Mucosa of descending colon (tissue), 3 donors: Measurements from ENCODE around the gene EXT2. TPM values are rescaled to one million over a fixed set of nuclear protein-coding genes. Genes with fewer than 3 reads are reported as not detected.

Source experiments
- ATAC-seq: fragments of 200-7000 bp; cut with Tn5 transposase; one replicate; pipeline ENCODE4 v1.9.1; 2020; ENCODE audit warnings: mild to moderate bottlenecking, moderate library complexity
- DNase-seq, 3 donors: peaks; one replicate each; pipeline ENCODE4 v3.0.0-alpha.2; 2020
- H3K36me3 ChIP-seq: fragments of 200-600 bp; one replicate; pipeline ENCODE4 v1.8.0; 2021; ENCODE audit warnings: low read depth, mild to moderate bottlenecking
- H3K4me1 ChIP-seq: fragments of 200-600 bp; one replicate; pipeline ENCODE4 v1.8.0; 2021; ENCODE audit warnings: low read depth, mild to moderate bottlenecking
- H3K4me3 ChIP-seq: fragments of 200-600 bp; one replicate; pipeline ENCODE4 v1.8.0; 2021; ENCODE audit warnings: mild to moderate bottlenecking
- H3K9me3 ChIP-seq: fragments of 200-600 bp; one replicate; pipeline ENCODE4 v1.8.0; 2021; ENCODE audit warnings: mild to moderate bottlenecking
- CTCF ChIP-seq: fragments of 200-600 bp; IDR thresholded peaks from one replicate; pipeline ENCODE4 v1.8.0; 2022; ENCODE audit warnings: antibody characterized with exemption, mild to moderate bottlenecking
- intact Hi-C, 2 donors: fragments of 100-400 bp; cut with DNase I in 1 of 2; cut with micrococcal nuclease in 1 of 2; formaldehyde crosslinking; loops; one replicate each; pipeline versions ENCODE4 v1.11.0 to v1.11.1; 2022; cut with DNase I, micrococcal nuclease
- total RNA-seq, 3 donors: library from RNA; stranded (reverse); fragmentation: NEBNext Ultra II Directional in 2 of 3; extraction: Animal tissue kit (Norgen Biotek cat#: 25700) in 2 of 3; gene quantifications; one replicate each; pipeline versions ENCODE4 v1.2.1 to v1.2.4, GENCODE V29; 2021 to 2023
- donor health status: DM: no; HTN: no; CAD: no; lungs with moderate emphysema.
- donor health status: DM: no; HTN: no; CAD: no.
- donor health status: DM: no; HTN: yes; CAD: no.

EXT2 gene
- total RNA-seq, 3 donors from 2014 or later, result 53.3 to 59.7 (median 57.2) TPM

GRCh38 chr11:44138980-44139379 is 43.5 kb downstream of the EXT2 start:
- H3K36me3 ChIP-seq, result no peaks in the 10 kb centered on the region
- no peak overlapping the region for H3K4me3 ChIP-seq
- DNase-seq (no peak), ATAC-seq (no peak)
- no peak for TF ChIP-seq CTCF
- intact Hi-C loops, result no loop called here
- H3K4me1 ChIP-seq, result no peaks in the 10 kb centered on the region
- H3K9me3 ChIP-seq, result no peaks in the 10 kb centered on the region

GRCh38 chr11:44139565-44140330 is 44.3 kb downstream of the EXT2 start:
- DNase-seq (no peak), ATAC-seq (no peak)
- Histone ChIP-seq H3K4me3 (no peak overlapping the region), H3K36me3 (no peaks in the 10 kb centered on the region), H3K4me1 (no peaks in the 10 kb centered on the region), H3K9me3 (no peaks in the 10 kb centered on the region)
- intact Hi-C loops, result no loop called here
- no peak for TF ChIP-seq CTCF

GRCh38 chr11:44140372-44140771 is 44.9 kb downstream of the EXT2 start:
- Histone ChIP-seq H3K9me3 (no peaks in the 10 kb centered on the region), H3K4me1 (no peaks in the 10 kb centered on the region), H3K4me3 (no peak overlapping the region), H3K36me3 (no peaks in the 10 kb centered on the region)
- no peak for TF ChIP-seq CTCF
- ATAC-seq (no peak), DNase-seq (no peak)
- intact Hi-C loops, result no loop called here

- intact Hi-C loops, result no loop called here
- H3K4me3 ChIP-seq, result no peak overlapping the region
- H3K4me1 ChIP-seq, result no peaks in the 10 kb centered on the region
- no peak for ATAC-seq
- H3K9me3 ChIP-seq, result no peaks in the 10 kb centered on the region
- no peak for TF ChIP-seq CTCF
- no peak for DNase-seq
- H3K36me3 ChIP-seq, result no peaks in the 10 kb centered on the region
These were observed 45.3 kb downstream of the EXT2 start for GRCh38 chr11:44140805-44141204.

- Histone ChIP-seq H3K36me3 (no peaks in the 10 kb centered on the region), H3K4me3 (no peak overlapping the region), H3K4me1 (no peaks in the 10 kb centered on the region), H3K9me3 (no peaks in the 10 kb centered on the region)
- intact Hi-C loops, result no loop called here
- ATAC-seq (no peak), DNase-seq (peak in 1 of 3 donors; percentile 4)
- no peak for TF ChIP-seq CTCF
These were observed 48.8 kb downstream of the EXT2 start for GRCh38 chr11:44143987-44144909.
